Dendritic cell treated with granulocyte-macrophage colony-stimulating factor and Interleukin-4, amounts not matched to agents 40 ng/mL and 50 ng/mL, for 4 days (primary cell): ENCODE results near the gene HSD17B3.

Source experiments
- H3K27ac Mint-ChIP-seq: one replicate; pipeline ENCODE4 v1.8.0; 2022; ENCODE audit warnings: mild to moderate bottlenecking, mixed read lengths
- H3K27me3 Mint-ChIP-seq: one replicate; pipeline ENCODE4 v1.8.0; 2022; ENCODE audit warnings: mild to moderate bottlenecking, mixed read lengths
- H3K36me3 Mint-ChIP-seq: one replicate; pipeline ENCODE4 v1.8.0; 2022; ENCODE audit warnings: low read depth, mixed read lengths
- H3K4me1 Mint-ChIP-seq: one replicate; pipeline ENCODE4 v1.8.0; 2022; ENCODE audit warnings: low read depth, mixed read lengths
- H3K4me3 Mint-ChIP-seq: one replicate; pipeline ENCODE4 v1.8.0; 2022; ENCODE audit warnings: mild to moderate bottlenecking, moderate library complexity, mixed read lengths
- H3K9me3 Mint-ChIP-seq: one replicate; pipeline ENCODE4 v1.8.0; 2022; ENCODE audit warnings: mixed read lengths
- intact Hi-C: fragments of 100-400 bp; cut with micrococcal nuclease; formaldehyde crosslinking; loops from one replicate; pipeline ENCODE4 v1.15.0; 2022

Gene HSD17B3

DNA sequence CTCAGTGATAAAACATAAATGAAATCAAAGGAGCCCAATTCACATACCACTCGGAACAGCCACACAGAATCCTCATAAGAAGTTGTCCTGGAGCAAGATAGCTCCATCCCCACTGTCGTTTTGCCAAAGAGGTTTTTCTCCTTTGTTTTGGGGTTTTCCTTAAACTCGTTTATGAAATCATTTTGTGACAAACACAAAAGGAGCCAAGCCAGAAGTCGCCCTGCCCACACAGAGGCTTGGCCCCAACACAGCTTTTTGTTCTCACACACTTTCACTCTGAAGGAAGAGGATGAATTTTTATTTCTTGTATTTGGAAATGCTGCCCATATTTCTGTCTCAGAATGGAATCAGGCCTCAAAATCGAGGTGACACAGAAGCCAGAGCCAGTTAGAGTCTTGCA is 113.4 kb downstream of the HSD17B3 start:
- H3K36me3 Mint-ChIP-seq, result no peaks in the 10 kb centered on the region
- H3K4me3 Mint-ChIP-seq, result no peak overlapping the region
- H3K9me3 Mint-ChIP-seq, result peaks cover 40% of the 10 kb centered on the region
- peaks cover 22% of the 10 kb centered on the region for H3K27me3 Mint-ChIP-seq
- H3K27ac Mint-ChIP-seq, result no peak overlapping the region
- intact Hi-C loops, result no loop called here
- H3K4me1 Mint-ChIP-seq, result no peaks in the 10 kb centered on the region

GRCh38 chr9:96187151-96187555 is 114.8 kb downstream of the HSD17B3 start:
- Mint-ChIP-seq H3K9me3 (peaks cover 32% of the 10 kb centered on the region), H3K27ac (no peak overlapping the region)
- intact Hi-C loops, result no loop called here

DNA sequence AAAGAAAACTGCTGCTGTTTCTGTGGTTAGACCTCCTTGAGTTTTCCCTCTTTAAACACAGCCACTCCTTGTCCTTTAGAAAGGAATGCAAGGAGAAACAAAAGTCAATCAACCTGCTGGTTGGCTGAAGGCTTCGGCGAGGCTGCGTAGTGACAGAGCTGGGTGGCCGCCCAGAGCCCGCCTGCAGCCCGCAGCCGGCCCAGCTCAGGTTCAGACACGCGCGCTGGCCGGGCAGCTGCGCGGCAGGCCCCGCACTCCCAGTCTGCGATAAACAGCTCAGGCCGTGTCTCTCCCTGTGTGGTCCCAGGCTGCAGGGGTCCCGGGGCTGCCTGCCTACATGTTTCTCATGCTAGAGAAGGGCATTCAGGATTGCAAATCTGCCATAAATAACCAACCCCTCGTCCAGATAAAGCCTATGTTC is 115.4 kb downstream of the HSD17B3 start:
- Mint-ChIP-seq H3K27me3 (peaks cover 27% of the 10 kb centered on the region), H3K27ac (no peak overlapping the region), H3K4me1 (no peaks in the 10 kb centered on the region), H3K9me3 (peaks cover 32% of the 10 kb centered on the region), H3K36me3 (no peaks in the 10 kb centered on the region), H3K4me3 (no peak overlapping the region)
- intact Hi-C loops, result no loop called here

More at GRCh38 chr9:96187151-96187555, 114.8 kb downstream of the HSD17B3 start:
- Mint-ChIP-seq H3K4me1 (no peaks in the 10 kb centered on the region), H3K4me3 (no peak overlapping the region), H3K27me3 (peaks cover 27% of the 10 kb centered on the region), H3K36me3 (no peaks in the 10 kb centered on the region)

GRCh38 chr9:96185518-96186156 is 116.3 kb downstream of the HSD17B3 start:
- no peak overlapping the region for H3K4me3 Mint-ChIP-seq
- H3K4me1 Mint-ChIP-seq, result no peaks in the 10 kb centered on the region
- no peak overlapping the region for H3K27ac Mint-ChIP-seq
- no peaks in the 10 kb centered on the region for H3K36me3 Mint-ChIP-seq
- H3K27me3 Mint-ChIP-seq, result peaks cover 27% of the 10 kb centered on the region
- peaks cover 25% of the 10 kb centered on the region for H3K9me3 Mint-ChIP-seq
- intact Hi-C loops, result no loop called here
